NB4 (cell line): ENCODE measurements around the gene SAFB.

Experiments used
- POLR2A ChIP-seq: IDR thresholded peaks from 2 replicates; pipeline ENCODE4 v1.6.1; 2011; ENCODE audit warnings: mild to moderate bottlenecking; ENCODE audit not compliant: insufficient read length; ENCODE audit errors: extremely low read depth
- TF ChIP-seq, protein P1 (sequence below): IDR thresholded peaks from one replicate; pipeline ENCODE4 v1.5.1; 2012; ENCODE audit warnings: low read depth, low read length
- TF ChIP-seq, protein P2 (sequence below): IDR thresholded peaks from 2 replicates; pipeline ENCODE4 v1.6.1; 2011; ENCODE audit warnings: low read depth, low read length

DNA sequence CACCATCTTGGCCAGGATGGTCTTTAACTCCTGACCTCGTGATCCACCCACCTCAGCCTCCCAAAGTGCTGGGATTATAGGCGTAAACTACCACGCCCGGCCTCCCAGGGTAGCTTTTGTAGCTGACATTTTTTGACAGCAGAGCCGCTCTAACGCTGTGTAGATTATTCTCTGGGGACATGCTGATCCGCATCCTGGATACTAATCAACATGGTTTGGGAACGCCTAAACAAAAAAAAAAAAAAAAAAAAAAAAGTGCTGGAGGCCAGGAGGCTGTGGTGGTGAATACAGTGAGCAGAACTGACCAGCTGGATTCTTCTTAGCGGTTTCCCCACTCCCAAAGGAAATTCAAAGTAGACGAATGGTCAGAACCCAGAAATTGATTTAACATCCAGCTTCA lies 91.9 kb downstream of the SAFB start:
- TF ChIP-seq, protein P1, sequence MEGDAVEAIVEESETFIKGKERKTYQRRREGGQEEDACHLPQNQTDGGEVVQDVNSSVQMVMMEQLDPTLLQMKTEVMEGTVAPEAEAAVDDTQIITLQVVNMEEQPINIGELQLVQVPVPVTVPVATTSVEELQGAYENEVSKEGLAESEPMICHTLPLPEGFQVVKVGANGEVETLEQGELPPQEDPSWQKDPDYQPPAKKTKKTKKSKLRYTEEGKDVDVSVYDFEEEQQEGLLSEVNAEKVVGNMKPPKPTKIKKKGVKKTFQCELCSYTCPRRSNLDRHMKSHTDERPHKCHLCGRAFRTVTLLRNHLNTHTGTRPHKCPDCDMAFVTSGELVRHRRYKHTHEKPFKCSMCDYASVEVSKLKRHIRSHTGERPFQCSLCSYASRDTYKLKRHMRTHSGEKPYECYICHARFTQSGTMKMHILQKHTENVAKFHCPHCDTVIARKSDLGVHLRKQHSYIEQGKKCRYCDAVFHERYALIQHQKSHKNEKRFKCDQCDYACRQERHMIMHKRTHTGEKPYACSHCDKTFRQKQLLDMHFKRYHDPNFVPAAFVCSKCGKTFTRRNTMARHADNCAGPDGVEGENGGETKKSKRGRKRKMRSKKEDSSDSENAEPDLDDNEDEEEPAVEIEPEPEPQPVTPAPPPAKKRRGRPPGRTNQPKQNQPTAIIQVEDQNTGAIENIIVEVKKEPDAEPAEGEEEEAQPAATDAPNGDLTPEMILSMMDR, result no peak
- TF ChIP-seq, protein P2, sequence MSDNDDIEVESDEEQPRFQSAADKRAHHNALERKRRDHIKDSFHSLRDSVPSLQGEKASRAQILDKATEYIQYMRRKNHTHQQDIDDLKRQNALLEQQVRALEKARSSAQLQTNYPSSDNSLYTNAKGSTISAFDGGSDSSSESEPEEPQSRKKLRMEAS, result no peak
- no peak for TF ChIP-seq POLR2A
